Measurements from ENCODE around the gene ZNF326. TPM values are rescaled to one million over a fixed set of nuclear protein-coding genes. Genes with fewer than 3 reads are reported as not detected.
"Not testable (repeated sequence)": the region's sequence is repeated elsewhere in the genome, so short reads cannot be mapped to it uniquely, and the experiment has no call there.

ZNF326 gene
- total RNA-seq, 1 donor from 2014 or later, result 39.1 TPM

- Mint-ChIP-seq H3K9me3 (no peaks in the 10 kb centered on the region), H3K27ac (peak overlapping the region; percentile 98), H3K36me3 (peaks cover 10% of the 10 kb centered on the region), H3K4me1 (ENCODE audit: unreplicated experiment) (peaks cover 33% of the 10 kb centered on the region), H3K27me3 (peaks cover 3% of the 10 kb centered on the region), H3K4me3 (peak overlapping the region; percentile 99)
- TF ChIP-seq, protein P1, sequence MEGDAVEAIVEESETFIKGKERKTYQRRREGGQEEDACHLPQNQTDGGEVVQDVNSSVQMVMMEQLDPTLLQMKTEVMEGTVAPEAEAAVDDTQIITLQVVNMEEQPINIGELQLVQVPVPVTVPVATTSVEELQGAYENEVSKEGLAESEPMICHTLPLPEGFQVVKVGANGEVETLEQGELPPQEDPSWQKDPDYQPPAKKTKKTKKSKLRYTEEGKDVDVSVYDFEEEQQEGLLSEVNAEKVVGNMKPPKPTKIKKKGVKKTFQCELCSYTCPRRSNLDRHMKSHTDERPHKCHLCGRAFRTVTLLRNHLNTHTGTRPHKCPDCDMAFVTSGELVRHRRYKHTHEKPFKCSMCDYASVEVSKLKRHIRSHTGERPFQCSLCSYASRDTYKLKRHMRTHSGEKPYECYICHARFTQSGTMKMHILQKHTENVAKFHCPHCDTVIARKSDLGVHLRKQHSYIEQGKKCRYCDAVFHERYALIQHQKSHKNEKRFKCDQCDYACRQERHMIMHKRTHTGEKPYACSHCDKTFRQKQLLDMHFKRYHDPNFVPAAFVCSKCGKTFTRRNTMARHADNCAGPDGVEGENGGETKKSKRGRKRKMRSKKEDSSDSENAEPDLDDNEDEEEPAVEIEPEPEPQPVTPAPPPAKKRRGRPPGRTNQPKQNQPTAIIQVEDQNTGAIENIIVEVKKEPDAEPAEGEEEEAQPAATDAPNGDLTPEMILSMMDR (conservative IDR thresholded peaks at IDR 0.05), result no peak
- DNase-seq (ENCODE audit: extremely low spot score, unreplicated experiment), result no peak
These were observed 592 bp upstream of the ZNF326 start for GRCh38 chr1:89994231-89994804.

DNA sequence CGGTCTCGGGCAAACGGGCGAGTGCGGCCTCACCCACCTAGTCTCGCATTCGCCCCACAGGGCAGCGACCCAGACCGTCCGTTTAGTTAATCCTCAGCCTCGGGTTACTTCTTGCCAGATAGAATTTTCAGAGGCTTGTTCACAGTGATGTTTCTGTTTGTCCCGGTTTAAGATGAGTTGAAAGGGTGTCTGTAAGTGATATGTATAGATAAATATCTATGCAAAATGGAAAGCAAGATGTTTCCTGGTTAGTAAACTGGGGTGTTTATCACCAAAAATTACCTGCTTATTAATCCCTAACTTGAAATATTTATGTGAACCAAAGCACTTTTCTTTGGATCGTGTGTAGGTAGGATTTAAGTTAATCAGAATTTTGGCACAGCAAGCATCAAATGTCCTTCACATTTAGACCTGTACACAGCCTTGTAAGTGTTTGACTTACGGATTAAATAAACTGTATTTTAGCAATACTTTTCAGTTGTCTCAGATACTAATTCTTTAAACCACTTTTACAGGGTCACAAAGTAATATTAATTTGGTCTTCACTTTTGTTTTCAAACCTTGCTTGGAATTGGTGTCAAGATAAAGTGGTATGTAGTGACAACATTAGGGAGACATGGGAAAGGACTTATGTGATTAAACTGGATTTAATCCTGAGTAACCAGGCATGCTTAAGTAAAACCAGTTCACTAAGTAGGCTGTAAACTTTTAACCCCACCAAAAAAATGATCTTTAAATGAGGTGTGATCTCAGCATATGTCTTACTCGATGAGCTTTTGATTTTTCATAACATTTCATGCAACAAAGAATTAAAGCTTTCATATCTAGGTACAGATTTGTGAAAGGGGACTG is 914 bp downstream of the ZNF326 start:
- Mint-ChIP-seq H3K27me3 (peaks cover 3% of the 10 kb centered on the region), H3K36me3 (peaks cover 14% of the 10 kb centered on the region), H3K4me3 (peak overlapping the region; percentile 99), H3K9me3 (no peaks in the 10 kb centered on the region), H3K27ac (peak overlapping the region; percentile 98), H3K4me1 (ENCODE audit: unreplicated experiment) (peaks cover 37% of the 10 kb centered on the region)
- DNase-seq (ENCODE audit: extremely low spot score, unreplicated experiment), result no peak
- TF ChIP-seq, protein P1 (conservative IDR thresholded peaks at IDR 0.05), result no peak

GRCh38 chr1:89996450-89997110 is 1.7 kb downstream of the ZNF326 start:
- Mint-ChIP-seq H3K9me3 (no peaks in the 10 kb centered on the region), H3K27me3 (no peaks in the 10 kb centered on the region), H3K36me3 (peaks cover 14% of the 10 kb centered on the region), H3K27ac (peak overlapping the region; percentile 98), H3K4me1 (ENCODE audit: unreplicated experiment) (peaks cover 31% of the 10 kb centered on the region), H3K4me3 (peak overlapping the region; percentile 99)
- no peak for DNase-seq (ENCODE audit: extremely low spot score, unreplicated experiment)
- TF ChIP-seq, protein P1 (conservative IDR thresholded peaks at IDR 0.05), result no peak

DNA sequence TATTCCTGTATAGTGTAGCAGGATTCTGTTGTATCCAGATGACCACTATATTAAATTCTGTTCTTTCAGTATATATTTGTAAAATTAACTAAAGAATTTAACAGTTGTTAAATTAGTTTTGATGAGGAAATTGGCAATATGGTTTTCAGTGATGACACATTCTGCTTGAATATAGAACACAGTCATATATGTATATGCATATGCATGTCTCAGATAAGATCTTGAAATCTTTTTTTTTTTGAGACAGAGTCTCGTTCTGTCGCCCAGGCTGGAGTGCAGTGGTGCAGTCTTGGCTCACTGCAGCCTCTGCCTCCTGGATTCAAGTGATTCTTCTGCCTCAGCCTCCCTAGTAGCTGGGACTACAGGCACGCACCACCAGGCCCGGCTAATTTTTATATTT is 2.2 kb downstream of the ZNF326 start:
- H3K27me3 Mint-ChIP-seq; DNase-seq (ENCODE audit: extremely low spot score, unreplicated experiment); H3K9me3 Mint-ChIP-seq: not testable (repeated sequence)
- H3K27ac Mint-ChIP-seq, result peak overlapping the region; percentile 98
- H3K4me3 Mint-ChIP-seq, result peak overlapping the region; percentile 99
- H3K36me3 Mint-ChIP-seq, result peaks cover 14% of the 10 kb centered on the region
- peaks cover 31% of the 10 kb centered on the region for H3K4me1 Mint-ChIP-seq (ENCODE audit: unreplicated experiment)

DNA sequence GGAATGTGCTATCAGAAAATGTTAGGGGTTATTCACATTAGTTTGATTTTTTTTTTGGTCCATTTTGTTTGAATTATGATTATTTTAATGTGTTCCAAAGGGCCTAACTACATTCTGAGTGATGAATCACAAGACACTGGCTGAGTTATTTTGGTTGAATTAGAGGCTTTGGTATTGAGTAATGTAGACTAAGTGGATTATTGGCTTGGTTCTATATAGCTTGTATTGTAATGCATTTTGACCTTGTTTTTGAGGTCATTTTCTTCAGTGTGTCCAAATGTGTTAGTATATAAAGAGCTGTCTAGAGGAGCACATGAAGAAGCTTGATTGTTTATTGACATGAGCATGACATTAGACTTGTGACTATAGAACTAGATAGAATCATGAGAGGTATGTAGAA is 3.4 kb downstream of the ZNF326 start:
- Mint-ChIP-seq H3K4me3 (peak overlapping the region; percentile 11), H3K36me3 (peaks cover 14% of the 10 kb centered on the region), H3K4me1 (ENCODE audit: unreplicated experiment) (peaks cover 31% of the 10 kb centered on the region), H3K9me3 (no peaks in the 10 kb centered on the region), H3K27ac (no peak overlapping the region), H3K27me3 (no peaks in the 10 kb centered on the region)
- DNase-seq (ENCODE audit: extremely low spot score, unreplicated experiment), result no peak
- TF ChIP-seq, protein P1 (conservative IDR thresholded peaks at IDR 0.05), result no peak

DNA sequence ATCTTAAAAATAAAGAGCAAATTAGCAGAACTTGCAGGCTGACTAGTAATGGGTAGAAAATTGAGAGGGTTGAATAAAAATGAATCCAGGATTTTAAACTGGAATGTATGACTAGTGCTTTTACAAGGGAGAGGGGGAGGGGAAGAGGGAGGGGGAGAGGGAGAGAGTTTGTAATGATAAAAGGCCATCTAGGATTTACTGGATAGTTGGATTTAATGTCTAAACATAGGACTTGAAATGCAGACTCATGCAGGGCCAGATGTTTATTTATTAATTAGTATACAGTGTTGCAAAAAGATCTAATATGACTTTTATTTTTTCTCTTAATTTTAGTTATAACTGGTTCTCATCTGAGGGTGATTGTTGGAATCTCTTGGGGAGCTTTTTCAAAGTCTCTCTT is 4.3 kb downstream of the ZNF326 start:
- TF ChIP-seq, protein P1 (conservative IDR thresholded peaks at IDR 0.05), result no peak
- Mint-ChIP-seq H3K4me3 (no peak overlapping the region), H3K36me3 (peaks cover 14% of the 10 kb centered on the region), H3K9me3 (no peaks in the 10 kb centered on the region), H3K4me1 (ENCODE audit: unreplicated experiment) (peaks cover 31% of the 10 kb centered on the region), H3K27me3 (no peaks in the 10 kb centered on the region), H3K27ac (no peak overlapping the region)
- DNase-seq (ENCODE audit: extremely low spot score, unreplicated experiment), result no peak
